Measurements from ENCODE around the gene TFF3.

The TFF3 gene

DNA sequence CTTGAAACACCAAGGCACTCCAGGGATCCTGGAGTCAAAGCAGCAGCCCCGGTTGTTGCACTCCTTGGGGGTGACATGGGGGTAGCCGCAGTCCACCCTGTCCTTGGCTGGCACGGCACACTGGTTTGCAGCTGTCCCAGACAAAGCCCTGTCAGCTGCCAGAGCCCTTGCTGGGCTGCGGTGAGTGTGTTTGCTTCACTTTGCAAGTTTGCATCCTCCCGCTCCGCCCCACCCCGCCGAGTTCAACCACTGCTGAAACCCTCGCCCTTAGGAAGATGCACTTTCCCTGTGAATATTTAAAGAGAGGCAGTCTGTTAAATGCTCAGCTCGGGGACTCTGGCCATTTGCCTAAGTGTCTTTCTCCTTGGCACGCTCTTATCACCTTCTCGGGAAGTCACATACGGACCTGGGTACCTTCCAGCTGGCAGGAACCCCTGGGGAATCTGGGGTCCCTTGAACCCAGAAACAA is 1.7 kb downstream of the TFF3 start:
- TF ChIP-seq, protein P1, sequence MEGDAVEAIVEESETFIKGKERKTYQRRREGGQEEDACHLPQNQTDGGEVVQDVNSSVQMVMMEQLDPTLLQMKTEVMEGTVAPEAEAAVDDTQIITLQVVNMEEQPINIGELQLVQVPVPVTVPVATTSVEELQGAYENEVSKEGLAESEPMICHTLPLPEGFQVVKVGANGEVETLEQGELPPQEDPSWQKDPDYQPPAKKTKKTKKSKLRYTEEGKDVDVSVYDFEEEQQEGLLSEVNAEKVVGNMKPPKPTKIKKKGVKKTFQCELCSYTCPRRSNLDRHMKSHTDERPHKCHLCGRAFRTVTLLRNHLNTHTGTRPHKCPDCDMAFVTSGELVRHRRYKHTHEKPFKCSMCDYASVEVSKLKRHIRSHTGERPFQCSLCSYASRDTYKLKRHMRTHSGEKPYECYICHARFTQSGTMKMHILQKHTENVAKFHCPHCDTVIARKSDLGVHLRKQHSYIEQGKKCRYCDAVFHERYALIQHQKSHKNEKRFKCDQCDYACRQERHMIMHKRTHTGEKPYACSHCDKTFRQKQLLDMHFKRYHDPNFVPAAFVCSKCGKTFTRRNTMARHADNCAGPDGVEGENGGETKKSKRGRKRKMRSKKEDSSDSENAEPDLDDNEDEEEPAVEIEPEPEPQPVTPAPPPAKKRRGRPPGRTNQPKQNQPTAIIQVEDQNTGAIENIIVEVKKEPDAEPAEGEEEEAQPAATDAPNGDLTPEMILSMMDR (IDR thresholded peaks at IDR 0.05; ENCODE audit: insufficient read depth, low read length, poor library complexity, severe bottlenecking), result no peak
- no peaks in the 10 kb centered on the region; the same call in 1 of the 2 replicates for H3K27me3 ChIP-seq (replicated peaks; ENCODE audit: control insufficient read depth, insufficient read depth, low read length)
- H3K4me3 ChIP-seq (replicated peaks; ENCODE audit: low read depth, low read length), result no peak overlapping the region
- no peaks in the 10 kb centered on the region for H3K36me3 ChIP-seq (ENCODE audit: control insufficient read depth, insufficient read depth, low read length)
- DNase-seq (ENCODE audit: extremely low read depth, insufficient read length), result no peak

DNA sequence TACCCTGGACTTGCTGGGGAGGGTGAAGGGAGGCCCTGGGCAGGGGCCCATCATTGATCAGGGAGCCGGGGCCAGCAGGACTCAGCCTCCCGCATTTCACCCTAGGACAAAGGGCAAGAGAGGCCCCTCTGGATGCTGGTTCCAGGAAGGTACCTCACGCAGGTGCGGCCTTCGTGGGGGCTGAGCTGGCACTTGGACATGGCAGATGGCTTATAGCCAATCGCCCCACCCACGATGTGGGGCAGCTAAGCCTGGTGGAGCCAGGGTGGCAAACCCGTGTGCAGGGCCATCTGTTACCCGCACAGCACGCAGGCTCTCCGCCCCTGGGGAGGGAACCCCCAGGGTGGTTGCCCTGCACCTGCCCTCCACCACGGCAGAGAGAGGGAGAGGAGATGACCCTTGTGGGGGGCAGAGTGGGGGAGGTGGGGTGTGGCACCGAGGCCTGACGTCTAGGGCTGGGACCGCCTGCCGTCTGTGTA is 2.5 kb downstream of the TFF3 start:
- DNase-seq (ENCODE audit: extremely low read depth, insufficient read length), result no peak
- Histone ChIP-seq H3K4me3 (replicated peaks; ENCODE audit: low read depth, low read length) (no peak overlapping the region), H3K36me3 (ENCODE audit: control insufficient read depth, insufficient read depth, low read length) (no peaks in the 10 kb centered on the region), H3K27me3 (replicated peaks; ENCODE audit: control insufficient read depth, insufficient read depth, low read length) (no peaks in the 10 kb centered on the region; the same call in 1 of the 2 replicates)
- TF ChIP-seq, protein P1 (IDR thresholded peaks at IDR 0.05; ENCODE audit: insufficient read depth, low read length, poor library complexity, severe bottlenecking), result no peak

GRCh38 chr21:42311816-42312625 is 3.2 kb downstream of the TFF3 start:
- Histone ChIP-seq H3K27me3 (replicated peaks; ENCODE audit: control insufficient read depth, insufficient read depth, low read length) (no peaks in the 10 kb centered on the region; the same call in none of the 2 replicates), H3K36me3 (ENCODE audit: control insufficient read depth, insufficient read depth, low read length) (no peaks in the 10 kb centered on the region), H3K4me3 (replicated peaks; ENCODE audit: low read depth, low read length) (no peak overlapping the region)
- TF ChIP-seq, protein P1 (IDR thresholded peaks at IDR 0.05; ENCODE audit: insufficient read depth, low read length, poor library complexity, severe bottlenecking), result no peak
- DNase-seq (ENCODE audit: extremely low read depth, insufficient read length), result no peak

- H3K4me3 ChIP-seq (replicated peaks; ENCODE audit: low read depth, low read length), result no peak overlapping the region
- H3K36me3 ChIP-seq (ENCODE audit: control insufficient read depth, insufficient read depth, low read length), result no peaks in the 10 kb centered on the region
- TF ChIP-seq, protein P1 (IDR thresholded peaks at IDR 0.05; ENCODE audit: insufficient read depth, low read length, poor library complexity, severe bottlenecking), result no peak
- no peaks in the 10 kb centered on the region; the same call in none of the 2 replicates for H3K27me3 ChIP-seq (replicated peaks; ENCODE audit: control insufficient read depth, insufficient read depth, low read length)
- DNase-seq (ENCODE audit: extremely low read depth, insufficient read length), result no peak
Measured at GRCh38 chr21:42311160-42311559, 4.0 kb downstream of the TFF3 start.

GRCh38 chr21:42310411-42311001 is 4.7 kb downstream of the TFF3 start:
- H3K4me3 ChIP-seq (replicated peaks; ENCODE audit: low read depth, low read length), result no peak overlapping the region
- DNase-seq (ENCODE audit: extremely low read depth, insufficient read length), result no peak
- no peaks in the 10 kb centered on the region; the same call in none of the 2 replicates for H3K27me3 ChIP-seq (replicated peaks; ENCODE audit: control insufficient read depth, insufficient read depth, low read length)
- no peaks in the 10 kb centered on the region for H3K36me3 ChIP-seq (ENCODE audit: control insufficient read depth, insufficient read depth, low read length)
- TF ChIP-seq, protein P1 (IDR thresholded peaks at IDR 0.05; ENCODE audit: insufficient read depth, low read length, poor library complexity, severe bottlenecking), result no peak

All from GM06990 (cell line).